HEK293 (cell line): ENCODE measurements around the gene TEX14.
A peak's percentile ranks its signal among the peaks of the same experiment; 100 is the strongest.

Source experiments
- CTCF ChIA-PET: fragments of 350-600 bp; formaldehyde crosslinking; extraction: SDS; loops from one replicate; lab custom pipeline; 2021; ENCODE audit warnings: antibody characterized with exemption; lab: Yijun Ruan, JAX
- POLR2A ChIA-PET: fragments of 300-600 bp; formaldehyde crosslinking; extraction: SDS; loops from one replicate; lab custom pipeline; 2020; ENCODE audit warnings: antibody characterized with exemption, inconsistent platforms; lab: Yijun Ruan, JAX
- H3K27ac ChIP-seq: fragments of 200-500 bp; sonication (Bioruptor generic); 2 replicates; pipeline ENCODE4 v1.5.1; 2014; ENCODE audit warnings: low read depth, low read length, control low read depth, inconsistent platforms; ENCODE audit errors: extremely low read depth
- H3K36me3 ChIP-seq, 2 experiments: fragments of 200-500 bp in 1 of 2; sonication (Bioruptor generic) in 1 of 2; 1 replicate in 1 of 2; 2 replicates in 1 of 2; pipeline ENCODE4 v1.5.1; 2014 to 2017; ENCODE audit warnings: inconsistent platforms in 2 of 2, low read length in 2 of 2; ENCODE audit not compliant: control insufficient read depth in 2 of 2, insufficient read depth in 1 of 2
- H3K4me1 ChIP-seq: fragments of 200-500 bp; sonication (Bioruptor generic); 2 replicates; pipeline ENCODE4 v1.5.1; 2014; ENCODE audit warnings: mild to moderate bottlenecking, low read length, inconsistent platforms; ENCODE audit not compliant: control insufficient read depth, insufficient read depth
- H3K4me3 ChIP-seq: 2 replicates; pipeline ENCODE4 v1.5.1; 2011; ENCODE audit warnings: low read depth, mild to moderate bottlenecking, control low read depth, low read length, moderate library complexity
- H3K9me3 ChIP-seq: fragments of 200-500 bp; sonication (Bioruptor generic); 2 replicates; pipeline ENCODE4 v1.5.1; 2014; ENCODE audit warnings: low read depth, low read length, inconsistent platforms; ENCODE audit not compliant: control insufficient read depth, insufficient read depth
- CTCF ChIP-seq: fragments of 450-650 bp; formaldehyde crosslinking; IDR thresholded peaks from 2 replicates; pipeline ENCODE4 v1.5.1; 2016; ENCODE audit warnings: missing biosample characterization, missing genetic modification characterization
- GLIS2 ChIP-seq: fragments of 450-650 bp; formaldehyde crosslinking; IDR thresholded peaks from 2 replicates; pipeline ENCODE4 v1.5.1; 2016; ENCODE audit warnings: missing biosample characterization, missing genetic modification characterization
- IKZF3 ChIP-seq: fragments of 450-650 bp; IDR thresholded peaks from 2 replicates; pipeline ENCODE4 v1.5.0; 2018; ENCODE audit warnings: missing biosample characterization, mild to moderate bottlenecking, missing genetic modification characterization, moderate library complexity
- ZBTB20 ChIP-seq: fragments of 450-650 bp; formaldehyde crosslinking; IDR thresholded peaks from 2 replicates; pipeline ENCODE4 v1.5.1; 2016; ENCODE audit warnings: missing biosample characterization, missing genetic modification characterization
- ZEB2 ChIP-seq: fragments of 450-650 bp; formaldehyde crosslinking; IDR thresholded peaks from 2 replicates; pipeline ENCODE4 v1.5.1; 2016; ENCODE audit warnings: missing biosample characterization, missing genetic modification characterization
- ZFP37 ChIP-seq: fragments of 450-650 bp; formaldehyde crosslinking; IDR thresholded peaks from 2 replicates; pipeline ENCODE4 v1.5.1; 2016; ENCODE audit warnings: missing biosample characterization, missing genetic modification characterization
- ZFP69B ChIP-seq: fragments of 450-650 bp; formaldehyde crosslinking; IDR thresholded peaks from 2 replicates; pipeline ENCODE4 v1.5.1; 2016; ENCODE audit warnings: missing biosample characterization, missing genetic modification characterization
- ZIC2 ChIP-seq: fragments of 450-650 bp; formaldehyde crosslinking; IDR thresholded peaks from 2 replicates; pipeline ENCODE4 v1.5.1; 2016; ENCODE audit warnings: missing biosample characterization, missing genetic modification characterization
- ZNF157 ChIP-seq: fragments of 450-650 bp; formaldehyde crosslinking; IDR thresholded peaks from 2 replicates; pipeline ENCODE4 v1.5.1; 2016; ENCODE audit warnings: missing biosample characterization, missing genetic modification characterization
- ZNF24 ChIP-seq: fragments of 450-650 bp; formaldehyde crosslinking; IDR thresholded peaks from 2 replicates; pipeline ENCODE4 v1.5.1; 2016; ENCODE audit warnings: missing biosample characterization, missing genetic modification characterization
- ZNF423 ChIP-seq: fragments of 450-650 bp; formaldehyde crosslinking; IDR thresholded peaks from 2 replicates; pipeline ENCODE4 v1.5.1; 2016; ENCODE audit warnings: missing biosample characterization, missing genetic modification characterization
- ZNF488 ChIP-seq: fragments of 450-650 bp; formaldehyde crosslinking; IDR thresholded peaks from 2 replicates; pipeline ENCODE4 v1.5.1; 2016; ENCODE audit warnings: missing biosample characterization, missing genetic modification characterization
- ZNF561 ChIP-seq: fragments of 450-650 bp; IDR thresholded peaks from 2 replicates; pipeline ENCODE4 v1.5.1; 2018; ENCODE audit warnings: missing biosample characterization, missing genetic modification characterization, borderline replicate concordance
- ZNF600 ChIP-seq: fragments of 450-650 bp; formaldehyde crosslinking; IDR thresholded peaks from 2 replicates; pipeline ENCODE4 v1.5.1; 2016; ENCODE audit warnings: missing biosample characterization, missing genetic modification characterization
- ZNF654 ChIP-seq: fragments of 450-650 bp; formaldehyde crosslinking; IDR thresholded peaks from 2 replicates; pipeline ENCODE4 v1.5.1; 2016; ENCODE audit warnings: low read depth, missing biosample characterization, missing genetic modification characterization
- ZNF791 ChIP-seq: fragments of 450-650 bp; formaldehyde crosslinking; IDR thresholded peaks from 2 replicates; pipeline ENCODE4 v1.5.1; 2016; ENCODE audit warnings: missing biosample characterization, missing genetic modification characterization
- ZSCAN4 ChIP-seq: fragments of 450-650 bp; formaldehyde crosslinking; IDR thresholded peaks from 2 replicates; pipeline ENCODE4 v1.5.1; 2017; ENCODE audit warnings: missing biosample characterization, missing genetic modification characterization
- TF ChIP-seq, protein P1 (sequence below): fragments of 450-650 bp; formaldehyde crosslinking; IDR thresholded peaks from 2 replicates; pipeline ENCODE4 v1.5.1; 2016; ENCODE audit warnings: missing biosample characterization, missing genetic modification characterization, low read depth

The TEX14 gene

DNA sequence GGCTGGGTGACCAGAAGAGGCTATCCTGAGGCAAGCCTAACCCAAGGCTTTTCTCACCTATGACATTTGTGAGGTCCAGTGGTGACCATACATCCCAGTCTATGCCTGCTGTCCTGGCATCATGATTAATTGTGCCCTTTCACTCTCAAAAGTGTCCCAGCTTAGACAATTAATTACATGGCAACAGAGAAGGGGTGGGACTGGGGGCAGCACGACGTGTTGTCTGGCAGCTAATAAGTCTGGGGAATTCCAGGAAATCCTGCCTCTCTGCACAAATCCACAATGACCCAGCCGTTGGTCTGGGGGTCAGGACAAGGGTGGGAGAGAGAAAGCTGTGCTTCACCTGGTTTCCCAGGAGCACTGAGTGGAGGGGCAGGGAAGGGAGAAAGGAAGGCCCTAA is 163.4 kb downstream of the TEX14 start:
- Histone ChIP-seq H3K4me1 (no peaks in the 10 kb centered on the region), H3K36me3 (no peaks in the 10 kb centered on the region), H3K9me3 (no peaks in the 10 kb centered on the region), H3K27ac (no peak overlapping the region), H3K4me3 (no peak overlapping the region)
- TF ChIP-seq ZNF791 (no peak), ZSCAN4 (tag by site-specific recombination) (no peak), ZEB2 (tag by site-specific recombination) (no peak), ZFP69B (tag by site-specific recombination) (no peak)
- ChIA-PET POLR2A (interaction anchor here (1.4 kb wide), 1 partner anchor 10 kb away, joined by 3 read pairs; no protein-coding TSS in a partner anchor), CTCF (interaction anchor here (0.9 to 2.5 kb wide), 4 partner anchors 10 to 22 kb away, joined by 3 to 11 read pairs (median 8); no protein-coding TSS in a partner anchor)

DNA sequence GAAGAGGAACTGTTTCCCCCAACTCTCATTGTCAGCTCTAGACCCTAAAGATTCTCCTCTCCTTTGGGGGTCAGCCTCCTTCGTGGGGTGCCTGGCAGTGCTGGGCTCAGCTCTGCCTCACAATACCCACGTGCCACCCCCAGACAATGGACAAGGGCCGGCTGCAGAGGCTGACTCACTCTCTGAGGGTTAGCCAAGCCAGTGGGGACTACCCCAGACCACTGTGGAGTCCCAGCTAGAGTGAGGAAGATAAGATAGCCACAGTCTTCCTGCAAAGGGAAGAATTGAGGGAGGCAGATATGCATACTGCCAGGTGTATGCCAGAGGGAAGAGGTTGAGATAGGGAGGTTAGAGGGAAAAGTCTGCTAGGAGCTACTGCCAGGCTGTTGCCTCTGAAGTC is 163.9 kb downstream of the TEX14 start:
- TF ChIP-seq ZNF157 (tag by site-specific recombination) (no peak), ZIC2 (tag by site-specific recombination) (peak; percentile 64), ZFP37 (tag by site-specific recombination) (no peak), ZNF654 (no peak), ZBTB20 (no peak), GLIS2 (tag by site-specific recombination) (peak; percentile 10; the same call in 1 of the 2 replicates), ZNF24 (tag by site-specific recombination) (no peak), ZNF423 (no peak), CTCF (no peak), ZNF600 (tag by site-specific recombination) (no peak)
- TF ChIP-seq, protein P1, sequence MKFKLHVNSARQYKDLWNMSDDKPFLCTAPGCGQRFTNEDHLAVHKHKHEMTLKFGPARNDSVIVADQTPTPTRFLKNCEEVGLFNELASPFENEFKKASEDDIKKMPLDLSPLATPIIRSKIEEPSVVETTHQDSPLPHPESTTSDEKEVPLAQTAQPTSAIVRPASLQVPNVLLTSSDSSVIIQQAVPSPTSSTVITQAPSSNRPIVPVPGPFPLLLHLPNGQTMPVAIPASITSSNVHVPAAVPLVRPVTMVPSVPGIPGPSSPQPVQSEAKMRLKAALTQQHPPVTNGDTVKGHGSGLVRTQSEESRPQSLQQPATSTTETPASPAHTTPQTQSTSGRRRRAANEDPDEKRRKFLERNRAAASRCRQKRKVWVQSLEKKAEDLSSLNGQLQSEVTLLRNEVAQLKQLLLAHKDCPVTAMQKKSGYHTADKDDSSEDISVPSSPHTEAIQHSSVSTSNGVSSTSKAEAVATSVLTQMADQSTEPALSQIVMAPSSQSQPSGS (tag by site-specific recombination), result no peak
- no peak overlapping the region for H3K4me3 ChIP-seq
- no peaks in the 10 kb centered on the region for H3K36me3 ChIP-seq
- no peaks in the 10 kb centered on the region for H3K9me3 ChIP-seq
- CTCF ChIA-PET, result interaction anchor here (0.6 to 2.5 kb wide), 5 partner anchors 9 to 181 kb away, joined by 3 to 11 read pairs (median 4); no protein-coding TSS in a partner anchor
- H3K27ac ChIP-seq, result no peak overlapping the region
- H3K4me1 ChIP-seq, result no peaks in the 10 kb centered on the region
- POLR2A ChIA-PET, result no interaction called here

DNA sequence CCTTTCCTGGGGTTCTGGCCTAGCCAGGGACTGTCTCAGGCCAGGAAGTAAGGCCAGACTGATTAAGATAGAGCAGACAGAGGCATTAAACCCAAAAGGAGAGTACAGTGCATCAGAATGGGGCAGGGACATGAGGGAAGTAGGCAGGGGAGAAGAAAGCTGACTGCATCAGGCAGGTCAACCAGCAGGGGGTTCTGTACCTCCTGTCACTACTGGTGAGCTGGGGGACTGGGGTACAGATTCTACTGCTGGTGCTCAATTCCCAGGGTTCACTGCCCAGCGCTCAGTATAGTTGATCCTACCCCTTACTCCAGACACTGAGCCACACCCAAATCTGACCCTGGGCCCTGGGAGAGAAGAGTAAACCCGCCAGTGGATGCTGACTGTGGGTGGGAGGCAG is 164.5 kb downstream of the TEX14 start:
- H3K4me3 ChIP-seq, result no peak overlapping the region
- no peaks in the 10 kb centered on the region for H3K36me3 ChIP-seq
- H3K9me3 ChIP-seq, result no peaks in the 10 kb centered on the region
- H3K27ac ChIP-seq, result no peak overlapping the region
- ChIA-PET CTCF (interaction anchor here (0.6 to 1.3 kb wide), 3 partner anchors 9 to 182 kb away, joined by 3 to 11 read pairs (median 4); no protein-coding TSS in a partner anchor), POLR2A (no interaction called here)
- TF ChIP-seq ZNF561 (tag by site-specific recombination) (no peak), IKZF3 (no peak), ZNF488 (tag by site-specific recombination) (no peak)
- no peaks in the 10 kb centered on the region for H3K4me1 ChIP-seq
